ENCODE data around the gene LNX2. TPM values are rescaled to one million over a fixed set of nuclear protein-coding genes. Genes with fewer than 3 reads are reported as not detected.

LNX2 gene
- total RNA-seq, 1 experiment from 2014 or later: 6.4 TPM

DNA sequence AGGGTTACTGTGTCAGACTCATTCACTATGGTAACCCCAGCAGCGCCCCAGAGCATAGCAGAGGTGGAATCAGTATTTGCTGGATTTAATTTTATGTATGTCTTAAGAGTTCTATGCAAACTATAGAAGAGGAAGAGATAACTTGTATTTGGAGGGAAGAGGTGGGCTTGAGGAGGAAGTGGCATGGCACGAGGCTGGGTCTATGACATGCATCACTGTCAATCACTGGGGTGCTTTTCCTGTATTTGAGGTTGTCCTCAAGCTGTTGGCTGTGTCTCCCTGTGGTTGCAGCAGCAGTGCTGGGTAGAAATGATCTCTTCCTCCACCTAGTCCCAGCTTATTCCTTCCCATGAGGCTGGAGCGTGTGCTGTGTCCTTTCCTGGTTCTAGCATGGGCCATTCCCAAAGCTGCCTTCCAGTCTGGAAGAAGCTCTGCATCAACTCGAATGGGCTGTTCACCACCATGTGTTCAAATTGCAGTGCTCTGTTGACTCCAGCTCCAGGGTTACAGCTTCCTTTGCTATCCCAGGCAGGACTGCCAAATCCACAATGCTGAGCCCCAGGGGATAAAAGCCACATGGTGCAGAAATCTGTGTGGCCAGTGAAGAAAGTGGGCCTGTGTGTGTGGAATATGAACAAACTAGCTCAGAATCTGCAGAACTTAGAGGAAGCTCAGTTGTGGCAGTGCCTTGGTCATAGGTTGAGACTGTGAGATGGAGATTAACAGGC lies 96.8 kb downstream of the LNX2 start:
- ChIA-PET CTCF (interaction anchor here (0.6 kb wide), 1 partner anchor 65 kb away, joined by 3 read pairs; no protein-coding TSS in a partner anchor), POLR2A (ENCODE audit: low non-redundant PET) (no interaction called here)
- intact Hi-C loops (cut with micrococcal nuclease; ENCODE audit: unreplicated experiment): no loop called here
- Histone ChIP-seq H3K4me3 (ENCODE audit: low read depth, low read length, poor library complexity, severe bottlenecking) (no peak overlapping the region), H3K27ac (ENCODE audit: low read depth, low read length, poor library complexity, severe bottlenecking) (no peak overlapping the region), H3K9me3 (ENCODE audit: low read depth, low read length, poor library complexity, severe bottlenecking) (no peaks in the 10 kb centered on the region), H3K36me3 (ENCODE audit: insufficient read depth, low read length, poor library complexity, severe bottlenecking) (no peaks in the 10 kb centered on the region), H3K4me1 (ENCODE audit: insufficient read depth, low read length, poor library complexity, severe bottlenecking) (no peaks in the 10 kb centered on the region), H3K27me3 (replicated peaks; ENCODE audit: insufficient read depth, low read depth, low read length, poor library complexity) (peaks cover 8% of the 10 kb centered on the region)
- no TSS peak for BruUV-seq (replicated peaks)
- no peak for DNase-seq (ENCODE audit: low spot score)
- TF ChIP-seq, protein P1, sequence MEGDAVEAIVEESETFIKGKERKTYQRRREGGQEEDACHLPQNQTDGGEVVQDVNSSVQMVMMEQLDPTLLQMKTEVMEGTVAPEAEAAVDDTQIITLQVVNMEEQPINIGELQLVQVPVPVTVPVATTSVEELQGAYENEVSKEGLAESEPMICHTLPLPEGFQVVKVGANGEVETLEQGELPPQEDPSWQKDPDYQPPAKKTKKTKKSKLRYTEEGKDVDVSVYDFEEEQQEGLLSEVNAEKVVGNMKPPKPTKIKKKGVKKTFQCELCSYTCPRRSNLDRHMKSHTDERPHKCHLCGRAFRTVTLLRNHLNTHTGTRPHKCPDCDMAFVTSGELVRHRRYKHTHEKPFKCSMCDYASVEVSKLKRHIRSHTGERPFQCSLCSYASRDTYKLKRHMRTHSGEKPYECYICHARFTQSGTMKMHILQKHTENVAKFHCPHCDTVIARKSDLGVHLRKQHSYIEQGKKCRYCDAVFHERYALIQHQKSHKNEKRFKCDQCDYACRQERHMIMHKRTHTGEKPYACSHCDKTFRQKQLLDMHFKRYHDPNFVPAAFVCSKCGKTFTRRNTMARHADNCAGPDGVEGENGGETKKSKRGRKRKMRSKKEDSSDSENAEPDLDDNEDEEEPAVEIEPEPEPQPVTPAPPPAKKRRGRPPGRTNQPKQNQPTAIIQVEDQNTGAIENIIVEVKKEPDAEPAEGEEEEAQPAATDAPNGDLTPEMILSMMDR (conservative IDR thresholded peaks at IDR 0.05; ENCODE audit: low read depth, low read length): no peak
- TF ChIP-seq EZH2 (IDR thresholded peaks at IDR 0.05; ENCODE audit: borderline replicate concordance, low read depth, low read length, poor library complexity, severe bottlenecking): no peak

DNA sequence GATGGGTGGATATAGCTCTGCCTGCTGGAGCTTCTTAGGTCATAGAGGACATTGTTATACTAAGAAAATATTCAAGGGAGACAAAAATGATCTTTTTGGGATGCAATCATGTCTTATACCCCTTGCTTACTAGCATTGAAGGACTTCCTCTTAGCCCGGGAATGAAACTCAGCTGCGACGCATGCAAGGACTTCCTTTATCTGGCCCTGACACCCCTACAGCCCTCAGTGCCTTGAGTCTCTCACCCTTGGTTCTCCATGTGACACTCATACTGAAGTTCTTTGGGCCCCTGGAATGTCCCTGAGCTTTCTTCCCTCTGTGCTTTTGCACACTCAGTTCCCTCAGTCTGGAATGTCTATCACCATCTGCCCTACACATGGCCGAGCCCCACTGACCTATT lies 97.5 kb downstream of the LNX2 start:
- H3K4me3 ChIP-seq (ENCODE audit: low read depth, low read length, poor library complexity, severe bottlenecking): no peak overlapping the region
- no peak for DNase-seq (ENCODE audit: low spot score)
- no peaks in the 10 kb centered on the region for H3K36me3 ChIP-seq (ENCODE audit: insufficient read depth, low read length, poor library complexity, severe bottlenecking)
- H3K27me3 ChIP-seq (replicated peaks; ENCODE audit: insufficient read depth, low read depth, low read length, poor library complexity): peaks cover 13% of the 10 kb centered on the region
- BruUV-seq (replicated peaks): no TSS peak
- no peak overlapping the region for H3K27ac ChIP-seq (ENCODE audit: low read depth, low read length, poor library complexity, severe bottlenecking)
- ChIA-PET CTCF (interaction anchor here (0.6 kb wide), 1 partner anchor 66 kb away, joined by 3 read pairs; no protein-coding TSS in a partner anchor), POLR2A (ENCODE audit: low non-redundant PET) (no interaction called here)
- intact Hi-C loops (cut with micrococcal nuclease; ENCODE audit: unreplicated experiment): no loop called here
- H3K4me1 ChIP-seq (ENCODE audit: insufficient read depth, low read length, poor library complexity, severe bottlenecking): no peaks in the 10 kb centered on the region
- no peaks in the 10 kb centered on the region for H3K9me3 ChIP-seq (ENCODE audit: low read depth, low read length, poor library complexity, severe bottlenecking)
- TF ChIP-seq, protein P1 (conservative IDR thresholded peaks at IDR 0.05; ENCODE audit: low read depth, low read length): no peak
- no peak for TF ChIP-seq EZH2 (IDR thresholded peaks at IDR 0.05; ENCODE audit: borderline replicate concordance, low read depth, low read length, poor library complexity, severe bottlenecking)

DNA sequence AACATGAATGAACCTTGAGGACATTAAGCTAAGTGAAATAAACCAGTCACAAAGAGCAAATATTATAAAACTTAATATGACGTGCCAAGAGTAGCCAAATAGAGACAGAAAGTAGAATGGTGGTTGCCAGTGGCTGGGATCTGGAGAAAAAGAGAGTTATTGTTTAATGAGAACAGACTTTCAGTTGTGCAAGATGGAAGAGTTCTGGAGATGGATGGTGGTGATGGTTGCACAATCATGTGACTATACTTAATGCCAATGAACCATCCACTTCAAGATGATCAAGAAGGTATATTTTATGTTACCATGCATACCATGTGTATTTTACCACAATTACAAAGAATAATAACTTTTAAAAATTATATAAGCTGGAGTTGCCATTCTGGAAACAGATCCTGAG lies 104.2 kb downstream of the LNX2 start:
- no TSS peak for BruUV-seq (replicated peaks)
- Histone ChIP-seq H3K27me3 (replicated peaks; ENCODE audit: insufficient read depth, low read depth, low read length, poor library complexity) (peaks cover 22% of the 10 kb centered on the region), H3K36me3 (ENCODE audit: insufficient read depth, low read length, poor library complexity, severe bottlenecking) (no peaks in the 10 kb centered on the region), H3K27ac (ENCODE audit: low read depth, low read length, poor library complexity, severe bottlenecking) (no peak overlapping the region), H3K9me3 (ENCODE audit: low read depth, low read length, poor library complexity, severe bottlenecking) (no peaks in the 10 kb centered on the region), H3K4me1 (ENCODE audit: insufficient read depth, low read length, poor library complexity, severe bottlenecking) (no peaks in the 10 kb centered on the region), H3K4me3 (ENCODE audit: low read depth, low read length, poor library complexity, severe bottlenecking) (no peak overlapping the region)
- POLR2A ChIA-PET (ENCODE audit: low non-redundant PET): no interaction called here
- intact Hi-C loops (cut with micrococcal nuclease; ENCODE audit: unreplicated experiment): no loop called here
- no peak for TF ChIP-seq EZH2 (IDR thresholded peaks at IDR 0.05; ENCODE audit: borderline replicate concordance, low read depth, low read length, poor library complexity, severe bottlenecking)
- TF ChIP-seq, protein P1 (conservative IDR thresholded peaks at IDR 0.05; ENCODE audit: low read depth, low read length): no peak
- DNase-seq (ENCODE audit: low spot score): no peak
- CTCF ChIA-PET: no interaction called here

Data from A673 (cell line).